ENCODE measurements around the gene COL4A5. TPM values are rescaled to one million over a fixed set of nuclear protein-coding genes. Genes with fewer than 3 reads are reported as not detected.

Gene COL4A5
- total and polyA plus RNA-seq, 4 donors, result 0.63 to 10.3 (median 1.2) TPM

GRCh38 chrX:108419401-108419800 lies 20.2 kb upstream of the COL4A5 start:
- TF ChIP-seq FOXA2 (IDR thresholded peaks at IDR 0.05) (no peak), EGR1 (IDR thresholded peaks at IDR 0.05; ENCODE audit: low read depth in 2 of 2) (no peak), ATF3 (IDR thresholded peaks at IDR 0.05) (no peak), NR2F2 (IDR thresholded peaks at IDR 0.05) (no peak), CTCF (IDR thresholded peaks at IDR 0.05; ENCODE audit: low read depth, low read length, missing input control) (no peak), MAX (IDR thresholded peaks at IDR 0.05) (no peak), YY1 (IDR thresholded peaks at IDR 0.05) (no peak), JUND (IDR thresholded peaks at IDR 0.05) (no peak), SP1 (IDR thresholded peaks at IDR 0.05) (no peak), TAF1 (conservative IDR thresholded peaks at IDR 0.05) (no peak), RXRA (IDR thresholded peaks at IDR 0.05) (no peak), FOXA1 (IDR thresholded peaks at IDR 0.05) (no peak)
- H3K27me3 ChIP-seq (ENCODE audit: control insufficient read depth in 4 of 4, insufficient read depth in 4 of 4, low read length in 3 of 4), result peaks cover 0 to 4% (median 0%) of the 10 kb centered on the region in 4 donors
- WGBS, result 69% methylated on average over 1 of the region's 1 CpG
- no peak overlapping the region for H3K9ac ChIP-seq (ENCODE audit: low read depth in 1 of 2, low read length in 2 of 2)
- H3K27ac ChIP-seq (ENCODE audit: low read depth in 1 of 2, low read length in 2 of 2), result no peak overlapping the region
- H3K4me1 ChIP-seq (ENCODE audit: control insufficient read depth in 4 of 4, insufficient read depth in 4 of 4, low read length in 3 of 4), result no peaks in the 10 kb centered on the region
- no peaks in the 10 kb centered on the region for H3K36me3 ChIP-seq (ENCODE audit: control insufficient read depth in 4 of 4, insufficient read depth in 3 of 4, low read depth in 1 of 4, low read length in 3 of 4)
- no peak for DNase-seq (ENCODE audit: low spot score)
- H3K9me3 ChIP-seq (ENCODE audit: control insufficient read depth in 4 of 4, low read length in 3 of 4), result no peaks in the 10 kb centered on the region
- H3K4me3 ChIP-seq (ENCODE audit: low read depth in 1 of 3, low read length in 3 of 3), result no peak overlapping the region

GRCh38 chrX:108420481-108420880 lies 19.2 kb upstream of the COL4A5 start:
- Histone ChIP-seq H3K4me1 (ENCODE audit: control insufficient read depth in 4 of 4, insufficient read depth in 4 of 4, low read length in 3 of 4) (no peaks in the 10 kb centered on the region), H3K9me3 (ENCODE audit: control insufficient read depth in 4 of 4, low read length in 3 of 4) (no peaks in the 10 kb centered on the region), H3K27ac (ENCODE audit: low read depth in 1 of 2, low read length in 2 of 2) (no peak overlapping the region), H3K4me3 (ENCODE audit: low read depth in 1 of 3, low read length in 3 of 3) (no peak overlapping the region), H3K27me3 (ENCODE audit: control insufficient read depth in 4 of 4, insufficient read depth in 4 of 4, low read length in 3 of 4) (peaks cover 0 to 4% (median 0%) of the 10 kb centered on the region in 4 donors), H3K36me3 (ENCODE audit: control insufficient read depth in 4 of 4, insufficient read depth in 3 of 4, low read depth in 1 of 4, low read length in 3 of 4) (no peaks in the 10 kb centered on the region), H3K9ac (ENCODE audit: low read depth in 1 of 2, low read length in 2 of 2) (no peak overlapping the region)
- WGBS, result 95% methylated on average over 1 of the region's 1 CpG
- no peak for DNase-seq (ENCODE audit: low spot score)
- no peak for TF ChIP-seq MAX (IDR thresholded peaks at IDR 0.05)
- TF ChIP-seq TAF1 (conservative IDR thresholded peaks at IDR 0.05), result no peak
- TF ChIP-seq RXRA (IDR thresholded peaks at IDR 0.05), result no peak
- no peak for TF ChIP-seq CTCF (IDR thresholded peaks at IDR 0.05; ENCODE audit: low read depth, low read length, missing input control)
- TF ChIP-seq HNF4A (conservative IDR thresholded peaks at IDR 0.05), result no peak
- no peak for TF ChIP-seq GABPA (IDR thresholded peaks at IDR 0.05 in 1 of 2, conservative IDR thresholded peaks at IDR 0.05 in 1 of 2)
- no peak for TF ChIP-seq SP1 (IDR thresholded peaks at IDR 0.05)
- TF ChIP-seq YY1 (IDR thresholded peaks at IDR 0.05), result no peak
- TF ChIP-seq FOXA1 (IDR thresholded peaks at IDR 0.05), result no peak
- no peak for TF ChIP-seq REST (IDR thresholded peaks at IDR 0.05)
